Islet of Langerhans (tissue), 1 donor: Measurements from ENCODE around the gene COMP.
A peak's percentile ranks its signal among the peaks of the same experiment; 100 is the strongest.

Experiments
- FAIRE-seq: peaks from one replicate; lab custom pipeline; 2011; peaks lifted over from hg19 to GRCh38; lab: Jason Lieb, UNC

COMP gene

GRCh38 chr19:18768997-18769891, 21.9 kb downstream of the COMP start:
- FAIRE-seq, result no peak

DNA sequence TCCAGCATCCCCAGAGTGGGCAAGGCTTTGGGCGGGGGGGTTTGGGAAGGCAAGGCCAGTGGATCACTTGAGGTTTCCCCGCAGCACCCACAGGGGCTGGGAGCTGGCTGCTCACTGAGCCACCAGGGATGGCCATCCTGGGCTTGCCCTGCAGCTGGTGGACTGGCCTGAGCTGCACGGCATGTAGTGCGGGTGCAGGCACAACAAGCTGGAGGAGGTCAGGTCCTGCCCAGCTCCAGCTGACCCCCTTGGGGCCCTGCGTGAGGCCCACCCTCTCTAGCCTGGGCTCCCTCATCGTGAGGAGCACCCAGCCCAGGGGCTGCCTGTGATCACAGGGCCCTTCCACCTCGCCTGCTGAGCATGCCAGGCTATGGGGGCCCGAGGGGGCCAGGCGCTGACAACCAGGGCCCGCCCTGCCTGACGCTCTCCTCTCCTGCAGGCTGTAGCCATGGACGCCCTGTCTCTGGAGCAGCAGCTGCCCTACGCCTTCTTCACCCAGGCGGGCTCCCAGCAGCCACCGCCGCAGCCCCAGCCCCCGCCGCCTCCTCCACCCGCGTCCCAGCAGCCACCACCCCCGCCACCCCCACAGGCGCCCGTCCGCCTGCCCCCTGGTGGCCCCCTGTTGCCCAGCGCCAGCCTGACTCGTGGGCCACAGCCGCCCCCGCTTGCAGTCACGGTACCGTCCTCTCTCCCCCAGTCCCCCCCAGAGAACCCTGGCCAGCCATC, 22.9 kb downstream of the COMP start:
- no peak for FAIRE-seq

GRCh38 chr19:18765224-18765623, 25.9 kb downstream of the COMP start:
- FAIRE-seq, result no peak

GRCh38 chr19:18764591-18765051, 26.5 kb downstream of the COMP start:
- FAIRE-seq, result no peak

- no peak for FAIRE-seq
These were observed 27.2 kb downstream of the COMP start for GRCh38 chr19:18763674-18764590.

- peak; percentile 58 for FAIRE-seq
These were observed 28.7 kb downstream of the COMP start for GRCh38 chr19:18762125-18763023.

- FAIRE-seq, result no peak
These were observed 29.5 kb downstream of the COMP start for GRCh38 chr19:18761531-18762110.

GRCh38 chr19:18760440-18761383, 30.4 kb downstream of the COMP start:
- FAIRE-seq, result no peak

- FAIRE-seq, result no peak
These were observed 31.1 kb downstream of the COMP start for GRCh38 chr19:18759995-18760426.

- FAIRE-seq, result no peak
These were observed 31.7 kb downstream of the COMP start for GRCh38 chr19:18759304-18759994.

DNA sequence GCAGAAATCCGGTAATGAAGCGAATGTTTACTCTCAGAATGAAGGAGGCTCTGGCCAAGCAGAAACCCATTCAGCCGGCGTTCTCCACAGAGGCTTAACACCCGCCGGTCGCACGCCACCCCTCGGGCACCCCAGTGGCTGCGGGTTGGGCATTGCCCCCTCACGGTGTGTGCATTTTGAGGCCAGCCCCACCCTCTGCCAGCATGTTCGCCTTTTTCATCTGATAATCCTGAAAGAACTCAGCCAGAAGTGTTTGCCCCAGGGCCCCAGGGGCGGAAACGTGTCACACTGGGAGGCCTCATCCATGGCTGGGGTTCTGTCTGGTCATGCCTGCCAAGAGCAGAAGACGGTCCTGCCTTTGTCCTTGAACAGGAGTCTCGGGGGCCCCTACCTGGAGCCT, 34.2 kb downstream of the COMP start:
- FAIRE-seq, result no peak

- FAIRE-seq, result no peak
These were observed 36.6 kb downstream of the COMP start for GRCh38 chr19:18754501-18754900.

- no peak for FAIRE-seq
These were observed 39.5 kb downstream of the COMP start for GRCh38 chr19:18751571-18751970.

DNA sequence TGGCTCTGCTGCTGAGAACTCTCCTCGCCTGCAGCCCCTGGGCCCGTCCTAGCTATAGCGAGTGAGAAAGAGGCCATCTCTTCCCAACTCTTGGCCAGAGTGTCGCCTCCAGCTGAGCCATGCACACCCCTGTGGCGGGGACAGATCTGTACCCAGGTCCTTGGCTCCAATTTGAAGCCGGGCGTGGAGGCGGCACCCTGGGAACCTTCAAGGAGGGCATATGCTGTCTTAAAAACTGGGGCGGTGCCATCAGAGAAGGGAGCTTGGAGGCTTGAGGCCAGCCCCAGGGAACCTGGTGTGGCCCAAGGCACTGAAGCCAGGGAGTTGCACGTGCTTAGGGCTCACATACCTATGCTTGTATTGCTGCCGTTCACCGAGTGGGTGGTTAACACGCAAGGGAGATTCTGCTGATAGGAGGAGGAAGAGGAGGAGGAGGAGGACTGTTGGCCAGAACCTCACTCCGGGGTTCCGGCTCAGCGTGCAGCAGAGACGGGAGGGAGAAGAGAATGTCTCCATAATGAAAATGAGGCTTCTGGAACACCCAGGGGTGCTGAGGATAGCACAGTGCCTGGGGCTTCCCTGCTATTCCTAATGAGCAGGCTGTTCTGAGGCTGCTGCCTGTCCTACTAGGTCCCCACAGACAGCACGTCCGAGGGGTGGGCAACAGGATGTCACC, 40.7 kb downstream of the COMP start:
- no peak for FAIRE-seq

DNA sequence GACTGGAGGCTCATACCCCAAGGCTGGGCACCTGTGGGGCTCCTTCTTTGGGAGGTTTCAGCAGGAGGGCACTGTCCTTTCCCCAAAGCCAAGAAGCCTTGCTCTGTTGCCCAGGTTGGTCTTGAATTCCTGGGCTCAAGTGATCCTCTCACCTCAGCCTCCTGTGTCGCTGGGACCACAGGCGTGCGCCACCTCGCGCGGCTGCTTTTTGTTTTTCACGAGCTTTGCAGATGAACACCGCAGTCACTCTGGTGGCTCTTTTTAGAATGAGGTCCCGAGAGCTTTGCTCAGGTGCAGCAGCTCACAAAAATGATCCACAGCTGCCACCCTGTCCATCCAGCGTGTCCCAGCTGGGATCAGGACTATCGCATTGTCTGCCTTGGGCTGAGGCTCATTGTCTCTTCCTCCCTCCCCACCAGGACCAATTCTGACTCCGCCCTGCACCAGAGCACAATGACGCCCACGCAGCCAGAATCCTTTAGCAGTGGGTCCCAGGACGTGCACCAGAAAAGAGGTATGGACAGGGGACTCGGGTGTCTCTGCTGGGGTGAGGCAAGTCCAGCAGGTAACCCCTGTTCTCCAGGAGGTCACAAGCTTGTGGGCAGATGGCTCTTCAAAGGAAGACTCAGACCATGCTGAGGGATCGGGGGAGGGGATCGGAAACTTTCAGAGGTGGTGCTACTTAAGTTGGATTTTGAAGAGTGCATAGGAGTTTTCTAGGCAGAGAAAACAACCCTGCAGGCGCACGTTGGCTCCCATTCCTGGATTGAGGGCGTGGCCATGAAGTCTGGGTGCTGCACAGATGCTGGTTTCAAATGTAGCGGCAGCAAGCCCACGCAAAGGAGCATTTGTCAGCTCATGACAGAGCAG, 41.5 kb downstream of the COMP start:
- FAIRE-seq, result no peak

GRCh38 chr19:18746401-18747325, 44.4 kb downstream of the COMP start:
- no peak for FAIRE-seq
